ENCODE measurements around the gene TMEM132E.
A peak's percentile ranks its signal among the peaks of the same experiment; 100 is the strongest.

DNA sequence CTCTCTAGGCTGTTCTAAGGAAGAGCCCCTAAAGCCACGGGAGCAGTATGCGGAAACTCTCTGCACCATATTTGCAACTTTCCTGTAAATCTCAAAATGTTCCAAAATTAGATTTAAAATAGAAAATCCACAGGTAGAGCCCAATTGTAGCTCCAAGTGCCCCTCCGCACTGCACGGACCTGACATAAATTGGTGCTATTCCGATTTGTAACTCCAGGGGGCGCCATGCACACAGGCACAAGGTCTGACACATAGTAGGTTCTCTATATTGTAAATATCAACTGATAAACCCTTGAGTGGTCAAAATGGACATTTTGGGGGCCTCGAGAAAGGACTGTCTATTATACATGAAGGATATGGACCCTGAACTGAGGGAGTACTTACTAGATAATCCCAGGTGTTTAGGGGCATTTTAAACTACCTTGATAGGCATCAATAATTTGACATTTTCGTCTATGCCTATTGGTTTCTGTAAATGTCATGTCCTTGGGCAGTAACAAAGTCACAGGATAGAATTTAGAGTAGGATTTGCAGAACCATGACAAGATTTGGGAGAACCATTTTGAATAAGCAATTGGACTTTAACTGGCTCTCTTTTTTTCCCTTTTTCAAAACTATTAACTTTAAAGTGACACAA lies 36.6 kb upstream of the TMEM132E start:
- TF ChIP-seq, protein P1, sequence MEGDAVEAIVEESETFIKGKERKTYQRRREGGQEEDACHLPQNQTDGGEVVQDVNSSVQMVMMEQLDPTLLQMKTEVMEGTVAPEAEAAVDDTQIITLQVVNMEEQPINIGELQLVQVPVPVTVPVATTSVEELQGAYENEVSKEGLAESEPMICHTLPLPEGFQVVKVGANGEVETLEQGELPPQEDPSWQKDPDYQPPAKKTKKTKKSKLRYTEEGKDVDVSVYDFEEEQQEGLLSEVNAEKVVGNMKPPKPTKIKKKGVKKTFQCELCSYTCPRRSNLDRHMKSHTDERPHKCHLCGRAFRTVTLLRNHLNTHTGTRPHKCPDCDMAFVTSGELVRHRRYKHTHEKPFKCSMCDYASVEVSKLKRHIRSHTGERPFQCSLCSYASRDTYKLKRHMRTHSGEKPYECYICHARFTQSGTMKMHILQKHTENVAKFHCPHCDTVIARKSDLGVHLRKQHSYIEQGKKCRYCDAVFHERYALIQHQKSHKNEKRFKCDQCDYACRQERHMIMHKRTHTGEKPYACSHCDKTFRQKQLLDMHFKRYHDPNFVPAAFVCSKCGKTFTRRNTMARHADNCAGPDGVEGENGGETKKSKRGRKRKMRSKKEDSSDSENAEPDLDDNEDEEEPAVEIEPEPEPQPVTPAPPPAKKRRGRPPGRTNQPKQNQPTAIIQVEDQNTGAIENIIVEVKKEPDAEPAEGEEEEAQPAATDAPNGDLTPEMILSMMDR (IDR thresholded peaks at IDR 0.05; ENCODE audit: low read length): peak; percentile 98
- no peak for TF ChIP-seq EZH2 (IDR thresholded peaks at IDR 0.05; ENCODE audit: borderline replicate concordance, low read length)
